HG03575 (cell line): ENCODE data around the gene KREMEN2.

ENCODE experiments used
- ATAC-seq: cut with Tn5 transposase; IDR thresholded peaks from one replicate; pipeline ENCODE4 v1.9.1; 2021; ENCODE audit not compliant: unreplicated experiment, insufficient number of reproducible peaks, low FRiP score; ENCODE audit errors: extremely low read depth

KREMEN2 gene

GRCh38 chr16:2960183-2961010 lies 3.7 kb upstream of the KREMEN2 start:
- no peak for ATAC-seq

DNA sequence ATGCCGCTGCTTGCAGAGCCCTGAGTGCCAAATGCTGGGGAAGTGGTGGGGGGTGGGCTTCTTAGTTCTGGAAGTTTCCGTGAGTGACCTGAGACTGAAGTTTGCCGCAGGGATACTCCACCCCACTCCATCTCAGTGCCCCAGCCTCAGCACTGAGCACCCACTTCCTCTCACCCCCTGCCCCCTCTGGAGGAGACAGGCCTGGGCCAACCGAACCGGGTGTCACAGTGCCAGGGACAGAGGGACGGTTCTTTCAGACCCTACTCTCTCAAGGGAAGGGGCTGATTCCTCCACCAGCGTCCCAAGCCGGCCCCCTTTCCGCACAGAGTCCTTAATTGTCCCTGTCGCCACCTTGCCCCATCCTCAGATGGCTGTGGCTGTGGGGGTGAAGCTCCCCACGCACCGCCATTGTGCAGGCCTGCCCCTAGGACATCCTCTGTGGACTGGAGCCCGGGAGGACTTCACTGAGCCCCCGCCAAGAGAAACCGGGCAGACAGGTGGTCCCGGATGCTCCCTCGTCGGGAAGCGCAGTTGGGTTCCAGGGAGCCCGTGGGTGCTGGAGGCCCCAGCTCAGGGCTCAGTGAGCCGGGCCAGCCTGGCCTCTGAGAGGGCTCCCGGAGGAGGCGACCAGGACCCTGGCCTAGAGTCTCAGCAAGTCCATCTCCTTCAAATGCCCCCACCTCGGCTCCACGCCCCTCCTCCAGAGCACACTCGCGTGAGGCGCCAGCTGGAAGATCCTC lies 1.6 kb upstream of the KREMEN2 start:
- no peak for ATAC-seq

- ATAC-seq, result no peak
Measured at GRCh38 chr16:2963074-2963722, 877 bp upstream of the KREMEN2 start.

GRCh38 chr16:2964475-2965336 lies 631 bp downstream of the KREMEN2 start:
- ATAC-seq, result no peak

DNA sequence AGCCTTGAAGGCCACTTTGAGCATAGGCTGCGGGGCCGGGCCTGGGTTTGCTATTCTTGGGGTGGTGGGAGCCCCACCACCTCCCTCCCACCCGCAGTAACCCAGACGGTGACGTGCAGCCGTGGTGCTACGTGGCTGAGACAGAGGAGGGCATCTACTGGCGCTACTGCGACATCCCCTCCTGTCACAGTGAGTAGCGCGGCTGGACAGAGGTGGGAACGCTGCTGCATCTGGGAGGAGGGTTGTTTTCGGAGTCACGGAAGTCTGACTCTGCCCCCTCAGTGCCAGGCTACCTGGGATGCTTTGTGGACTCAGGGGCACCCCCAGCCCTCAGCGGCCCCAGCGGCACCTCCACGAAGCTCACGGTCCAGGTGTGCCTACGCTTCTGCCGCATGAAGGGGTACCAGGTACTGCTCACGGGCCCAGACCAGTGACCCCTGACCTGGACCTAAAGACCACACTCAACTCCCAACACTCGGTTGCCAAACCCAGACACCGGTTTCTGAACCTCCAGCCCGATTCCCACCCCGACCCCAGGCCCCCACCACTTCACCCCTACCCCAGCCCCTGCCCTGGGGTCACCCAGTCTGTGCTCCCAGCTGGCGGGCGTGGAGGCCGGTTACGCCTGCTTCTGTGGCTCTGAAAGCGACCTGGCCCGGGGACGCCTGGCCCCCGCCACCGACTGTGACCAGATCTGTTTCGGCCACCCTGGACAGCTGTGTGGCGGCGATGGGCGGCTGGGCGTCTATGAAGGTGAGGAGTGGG lies 2.1 kb downstream of the KREMEN2 start:
- ATAC-seq, result no peak

DNA sequence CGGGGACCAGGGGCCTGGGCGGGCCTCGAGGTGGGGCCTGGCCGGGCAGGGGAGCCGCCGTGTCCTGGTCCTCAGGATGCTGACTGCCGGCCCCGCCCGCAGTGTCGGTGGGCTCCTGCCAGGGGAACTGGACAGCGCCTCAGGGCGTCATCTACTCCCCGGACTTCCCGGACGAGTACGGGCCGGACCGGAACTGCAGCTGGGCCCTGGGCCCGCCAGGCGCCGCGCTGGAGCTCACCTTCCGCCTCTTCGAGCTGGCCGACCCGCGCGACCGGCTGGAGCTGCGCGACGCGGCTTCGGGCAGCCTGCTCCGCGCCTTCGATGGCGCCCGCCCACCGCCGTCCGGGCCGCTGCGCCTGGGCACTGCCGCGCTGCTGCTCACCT lies 2.7 kb downstream of the KREMEN2 start:
- ATAC-seq, result no peak

GRCh38 chr16:2967211-2967631 lies 3.1 kb downstream of the KREMEN2 start:
- no peak for ATAC-seq

DNA sequence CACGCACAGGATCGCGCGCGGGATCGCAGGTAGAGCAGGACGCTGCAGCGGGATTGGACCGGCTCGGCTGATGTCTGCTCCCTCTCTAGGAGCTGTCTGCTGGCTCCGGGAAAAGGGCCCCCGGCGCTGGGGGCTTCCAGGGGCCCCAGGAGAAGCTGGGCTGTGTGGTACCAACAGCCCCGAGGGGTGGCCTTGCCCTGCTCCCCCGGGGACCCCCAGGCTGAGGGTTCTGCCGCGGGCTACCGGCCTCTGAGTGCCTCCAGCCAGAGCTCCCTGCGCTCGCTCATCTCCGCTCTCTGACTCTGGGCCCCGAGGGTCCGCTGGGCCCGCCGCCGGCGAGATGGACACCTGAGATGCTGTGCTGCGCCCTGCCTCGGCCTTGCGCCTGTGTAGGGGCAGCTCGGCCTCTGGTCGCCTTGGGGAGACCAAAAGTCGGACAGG lies 3.7 kb downstream of the KREMEN2 start:
- no peak for ATAC-seq

- ATAC-seq, result no peak
Measured at GRCh38 chr16:2968368-2968737, 4.3 kb downstream of the KREMEN2 start.

DNA sequence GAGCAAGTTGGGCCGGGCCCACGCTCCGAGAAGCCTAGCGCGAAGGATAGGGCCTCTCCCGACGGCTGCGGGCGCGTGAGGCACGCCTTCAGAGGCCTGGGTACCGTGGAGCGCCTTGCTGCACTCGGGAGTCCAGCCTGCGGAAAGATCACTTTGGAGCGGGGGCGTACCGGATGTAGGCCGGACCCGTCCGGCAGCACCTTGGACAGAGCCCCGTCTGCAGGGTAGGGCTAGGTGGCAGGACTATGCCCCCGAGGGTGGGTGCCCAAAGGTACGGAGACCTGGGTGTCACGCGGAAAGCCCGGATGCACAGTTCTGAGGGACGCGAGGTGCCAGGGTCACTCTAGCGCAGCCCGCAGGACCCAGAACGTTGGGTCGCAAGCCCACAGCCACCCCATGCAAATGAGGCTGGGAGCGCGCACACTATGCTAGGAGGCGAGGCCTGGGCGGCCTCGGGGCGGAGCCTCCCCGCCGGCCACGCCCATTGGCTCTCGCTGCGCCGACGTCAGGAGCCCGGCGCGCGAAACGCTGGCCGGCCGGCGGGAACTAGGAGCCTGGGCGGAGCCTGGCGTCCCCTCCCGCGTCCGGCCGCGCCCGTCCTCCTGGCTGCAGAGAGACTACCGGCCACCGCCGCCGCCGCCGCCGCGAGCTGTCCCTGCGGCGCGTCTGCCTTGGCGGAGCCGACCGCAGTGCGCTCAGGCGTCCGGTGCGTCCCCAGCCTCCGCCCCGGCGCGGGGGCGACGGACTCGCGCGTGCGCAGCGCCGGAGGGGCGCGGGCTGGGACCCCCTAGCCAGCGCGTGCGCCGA lies 4.9 kb downstream of the KREMEN2 start, which contains the start of gene PAQR4:
PAQR4 (plus strand) TSS at position 611 of the 807 bp plus-strand sequence. CDS start 327 bp downstream, outside the sequence.
- ATAC-seq, result no peak

- ATAC-seq, result no peak
Measured at GRCh38 chr16:2969545-2970521, 5.8 kb downstream of the KREMEN2 start.

- ATAC-seq, result no peak
Measured at GRCh38 chr16:2970563-2970962, 6.5 kb downstream of the KREMEN2 start.

- no peak for ATAC-seq
Measured at GRCh38 chr16:2971134-2971984, 7.3 kb downstream of the KREMEN2 start.

DNA sequence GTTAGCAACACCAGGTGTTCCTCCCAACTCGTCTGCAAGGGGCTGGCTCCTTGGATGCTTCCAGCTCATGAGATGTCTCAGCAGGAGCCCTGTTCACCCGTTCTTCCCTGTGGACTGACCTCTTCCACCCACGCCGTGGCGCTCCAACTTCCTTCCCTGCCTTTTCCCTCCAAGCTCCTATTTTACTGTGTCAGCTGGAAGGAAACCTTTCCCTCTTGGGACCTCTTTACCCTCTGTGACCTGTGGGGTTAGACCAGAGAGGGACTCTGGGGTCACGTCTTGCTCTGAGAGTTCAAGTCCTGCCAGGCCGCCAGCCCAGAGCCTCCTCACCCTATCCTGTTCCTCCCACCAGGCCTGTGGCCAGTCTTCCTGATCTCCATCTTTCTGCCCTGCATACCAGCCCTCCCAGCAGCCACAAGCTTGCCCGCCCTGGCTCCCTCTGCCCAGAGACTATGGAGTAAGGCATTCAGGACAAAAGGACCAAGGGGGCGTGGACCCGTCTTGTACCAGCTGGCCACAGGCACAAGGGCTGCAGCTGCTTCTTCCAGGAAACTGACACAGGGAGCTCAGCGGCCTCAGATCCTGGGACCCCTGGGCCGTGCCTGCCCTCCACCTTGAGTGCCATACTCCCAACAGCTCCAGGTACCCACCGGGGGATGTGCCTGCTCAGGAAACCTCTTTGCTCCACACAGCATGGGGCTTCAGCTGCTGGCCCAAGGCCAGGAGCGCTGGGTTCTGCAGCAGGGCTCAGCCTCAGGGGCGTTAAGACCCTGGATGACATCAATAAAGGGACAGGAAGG lies 8.1 kb downstream of the KREMEN2 start:
- ATAC-seq, result no peak

- no peak for ATAC-seq
Measured at GRCh38 chr16:2973093-2973492, 9.0 kb downstream of the KREMEN2 start.
